LNCAP (cell line): Measurements from ENCODE around the gene GALNT10.

Experiments
- TF ChIP-seq, protein P1 (sequence below): fragments of 450-650 bp; IDR thresholded peaks from 2 replicates; pipeline ENCODE4 v1.5.1; 2017; ENCODE audit warnings: mild to moderate bottlenecking

GALNT10 gene

GRCh38 chr5:154273028-154273617, 82.6 kb downstream of the GALNT10 start:
- TF ChIP-seq, protein P1, sequence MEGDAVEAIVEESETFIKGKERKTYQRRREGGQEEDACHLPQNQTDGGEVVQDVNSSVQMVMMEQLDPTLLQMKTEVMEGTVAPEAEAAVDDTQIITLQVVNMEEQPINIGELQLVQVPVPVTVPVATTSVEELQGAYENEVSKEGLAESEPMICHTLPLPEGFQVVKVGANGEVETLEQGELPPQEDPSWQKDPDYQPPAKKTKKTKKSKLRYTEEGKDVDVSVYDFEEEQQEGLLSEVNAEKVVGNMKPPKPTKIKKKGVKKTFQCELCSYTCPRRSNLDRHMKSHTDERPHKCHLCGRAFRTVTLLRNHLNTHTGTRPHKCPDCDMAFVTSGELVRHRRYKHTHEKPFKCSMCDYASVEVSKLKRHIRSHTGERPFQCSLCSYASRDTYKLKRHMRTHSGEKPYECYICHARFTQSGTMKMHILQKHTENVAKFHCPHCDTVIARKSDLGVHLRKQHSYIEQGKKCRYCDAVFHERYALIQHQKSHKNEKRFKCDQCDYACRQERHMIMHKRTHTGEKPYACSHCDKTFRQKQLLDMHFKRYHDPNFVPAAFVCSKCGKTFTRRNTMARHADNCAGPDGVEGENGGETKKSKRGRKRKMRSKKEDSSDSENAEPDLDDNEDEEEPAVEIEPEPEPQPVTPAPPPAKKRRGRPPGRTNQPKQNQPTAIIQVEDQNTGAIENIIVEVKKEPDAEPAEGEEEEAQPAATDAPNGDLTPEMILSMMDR: no peak

- TF ChIP-seq, protein P1: no peak
These were observed 83.7 kb downstream of the GALNT10 start for GRCh38 chr5:154273963-154274827.

DNA sequence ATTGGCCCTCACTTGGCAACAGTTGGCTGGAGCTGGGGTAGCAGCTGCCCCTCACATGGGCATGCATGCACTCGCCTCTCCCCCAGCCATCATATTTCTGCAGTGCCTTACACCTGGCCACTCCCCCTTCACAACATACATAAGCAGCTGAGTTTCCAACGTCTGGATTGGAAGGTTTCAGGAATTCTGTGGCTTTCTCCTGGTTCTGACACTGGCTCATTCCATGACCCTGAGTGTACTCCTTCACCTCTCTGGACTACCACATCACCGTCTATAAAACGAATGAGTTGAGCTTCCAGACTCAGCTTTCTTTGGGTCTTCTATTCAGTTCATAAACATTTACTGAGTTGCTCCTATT, 84.3 kb downstream of the GALNT10 start:
- TF ChIP-seq, protein P1: no peak

DNA sequence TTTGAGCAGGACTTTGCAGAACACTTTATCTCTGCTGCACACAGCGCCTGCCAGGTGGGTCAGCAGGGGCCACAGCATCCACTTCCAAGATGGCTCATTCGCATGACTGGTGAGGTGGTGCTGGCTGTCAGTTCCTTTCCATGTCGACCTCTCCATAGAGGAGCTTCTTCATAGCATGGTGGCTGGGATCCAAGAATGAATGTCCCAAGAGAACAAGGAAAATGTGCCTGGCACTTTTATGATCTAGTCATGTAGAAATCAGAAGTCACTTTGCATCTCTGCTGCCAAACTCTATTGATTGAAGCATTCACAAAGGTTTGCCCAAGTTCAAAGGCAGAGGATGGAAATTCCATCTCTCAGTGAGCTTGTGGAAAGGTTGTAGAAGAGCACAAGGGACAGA, 85.0 kb downstream of the GALNT10 start:
- TF ChIP-seq, protein P1: no peak

DNA sequence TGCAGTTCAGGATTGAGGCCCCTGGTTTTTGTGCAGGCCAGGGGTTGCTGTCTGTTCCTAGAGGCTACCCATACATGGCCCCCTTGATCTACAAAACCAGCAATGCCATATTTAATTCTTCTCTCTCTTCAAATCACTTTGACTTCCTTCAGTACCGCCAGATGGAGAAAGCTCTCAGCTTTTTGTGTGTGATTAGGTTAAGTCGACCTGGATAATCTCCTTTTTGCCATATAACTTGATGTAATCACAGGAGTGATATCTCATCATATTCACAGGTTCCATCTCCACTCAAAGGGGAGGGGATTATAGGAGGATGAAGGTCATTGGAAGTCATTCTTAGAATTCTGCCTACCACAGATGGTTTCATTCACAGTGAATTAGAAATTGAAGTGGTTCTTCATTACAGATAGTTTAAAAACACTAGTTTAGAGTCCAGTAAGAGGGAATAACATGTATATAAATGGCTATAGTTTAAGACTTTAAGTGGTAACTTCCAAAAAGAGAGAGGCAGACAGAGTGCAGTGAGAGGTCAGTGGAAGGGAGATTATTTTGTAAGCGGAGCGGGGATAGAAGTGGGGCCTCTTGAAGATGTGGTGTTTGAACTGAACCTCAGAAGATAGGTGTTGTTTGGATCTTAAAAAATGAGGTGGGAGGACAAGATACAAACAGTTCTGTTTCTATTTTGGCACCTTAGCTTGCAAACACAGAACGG, 85.9 kb downstream of the GALNT10 start:
- TF ChIP-seq, protein P1: no peak

GRCh38 chr5:154276973-154277331, 86.4 kb downstream of the GALNT10 start:
- TF ChIP-seq, protein P1: no peak

DNA sequence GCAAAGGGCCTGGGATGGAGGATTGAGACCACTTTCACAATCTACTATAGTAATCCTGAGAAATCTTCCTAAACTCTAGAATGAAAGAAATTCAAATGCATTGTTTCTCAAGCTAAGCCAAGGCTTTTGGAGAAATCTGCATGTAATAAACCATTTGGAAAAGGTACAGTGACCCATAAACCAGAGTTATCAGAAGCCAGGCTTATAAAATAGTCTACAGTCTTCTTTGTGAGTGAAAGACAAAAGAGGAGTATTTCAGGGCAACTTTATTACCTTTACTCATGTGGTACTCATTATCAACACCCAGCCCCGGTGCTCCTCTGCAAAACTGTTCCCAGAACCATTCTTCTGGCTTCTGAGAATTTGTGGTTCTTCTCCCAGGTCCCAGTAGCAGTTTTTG, 87.0 kb downstream of the GALNT10 start:
- TF ChIP-seq, protein P1: no peak
